Skin of body (tissue), 2 donors: ENCODE data around the gene EFCAB9. TPM values are rescaled to one million over a fixed set of nuclear protein-coding genes. Genes with fewer than 3 reads are reported as not detected.

Source experiments
- DNase-seq: peaks from one replicate; lab custom pipeline; 2025; lab: John Stamatoyannopoulos, UW
- total RNA-seq: library from RNA; depleted of rRNA; stranded (reverse); fragments of >200 nt; gene quantifications from one replicate; pipeline ENCODE4 v1.2.3, GENCODE V29; 2014

Gene EFCAB9
- total RNA-seq, 1 donor from 2014 or later: not detected

GRCh38 chr5:172165465-172165864 is 28.5 kb upstream of the EFCAB9 start:
- no peak for DNase-seq

GRCh38 chr5:172166030-172166826 is 27.7 kb upstream of the EFCAB9 start:
- peak; percentile 35 for DNase-seq

GRCh38 chr5:172167895-172168294 is 26.1 kb upstream of the EFCAB9 start:
- no peak for DNase-seq

- no peak for DNase-seq
Measured at GRCh38 chr5:172168311-172168710, 25.7 kb upstream of the EFCAB9 start.

GRCh38 chr5:172169216-172169615 is 24.8 kb upstream of the EFCAB9 start:
- no peak for DNase-seq

- no peak for DNase-seq
Measured at GRCh38 chr5:172170251-172170701, 23.7 kb upstream of the EFCAB9 start.

- DNase-seq: no peak
Measured at GRCh38 chr5:172171118-172171517, 22.9 kb upstream of the EFCAB9 start.

- DNase-seq: no peak
Measured at GRCh38 chr5:172172912-172173563, 20.9 kb upstream of the EFCAB9 start.

- no peak for DNase-seq
Measured at GRCh38 chr5:172173564-172174153, 20.3 kb upstream of the EFCAB9 start.

- no peak for DNase-seq
Measured at GRCh38 chr5:172175263-172175719, 18.7 kb upstream of the EFCAB9 start.

GRCh38 chr5:172177176-172177575 is 16.8 kb upstream of the EFCAB9 start:
- no peak for DNase-seq

- DNase-seq: no peak
Measured at GRCh38 chr5:172178301-172178987, 15.5 kb upstream of the EFCAB9 start.

GRCh38 chr5:172178991-172179989 is 14.7 kb upstream of the EFCAB9 start:
- no peak for DNase-seq

- DNase-seq: no peak
Measured at GRCh38 chr5:172180936-172181335, 13.0 kb upstream of the EFCAB9 start.

- DNase-seq: no peak
Measured at GRCh38 chr5:172182291-172182690, 11.7 kb upstream of the EFCAB9 start.

- DNase-seq: no peak
Measured at GRCh38 chr5:172183881-172184280, 10.1 kb upstream of the EFCAB9 start.

GRCh38 chr5:172185096-172185461 is 8.9 kb upstream of the EFCAB9 start:
- DNase-seq: no peak

GRCh38 chr5:172186114-172186695 is 7.8 kb upstream of the EFCAB9 start:
- DNase-seq: no peak

- no peak for DNase-seq
Measured at GRCh38 chr5:172187118-172188032, 6.6 kb upstream of the EFCAB9 start.
